ENCODE results near the gene EFEMP2. TPM values are rescaled to one million over a fixed set of nuclear protein-coding genes. Genes with fewer than 3 reads are reported as not detected.
A peak's percentile ranks its signal among the peaks of the same experiment; 100 is the strongest.

The EFEMP2 gene
- total and polyA plus RNA-seq, 10 of the 15 experiments (the other 5 are each of a cell fraction or from before 2014, with no cell fraction given), result 0.24 to 13.2 (median 1.3) TPM; not detected in 1

DNA sequence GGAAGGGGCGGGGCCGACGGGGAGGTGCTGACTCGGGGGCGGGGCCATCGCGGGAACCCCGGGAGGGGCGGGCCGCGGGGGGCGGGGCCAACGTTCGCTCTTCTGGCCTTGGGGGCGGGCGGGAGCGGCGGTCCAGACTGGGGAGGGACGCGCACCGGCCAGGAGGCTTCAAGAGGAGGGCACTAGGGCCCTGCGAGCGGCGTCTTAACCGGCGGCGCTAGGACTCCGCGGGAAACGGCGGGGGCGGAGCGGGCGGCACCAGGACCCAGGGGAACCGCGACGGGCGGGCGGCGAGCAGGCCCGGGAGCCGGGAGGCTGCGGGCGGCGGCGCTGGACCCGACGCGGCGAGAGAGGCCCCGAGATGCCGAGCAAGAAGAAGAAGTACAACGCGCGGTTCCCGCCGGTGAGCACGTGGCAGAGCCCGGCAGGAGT, 46.6 kb upstream of the EFEMP2 start, which contains the start of gene DRAP1 (continued):
- no peak for TF ChIP-seq MTA2 (IDR thresholded peaks at IDR 0.05; ENCODE audit: low read depth)
- TF ChIP-seq SREBF1 (IDR thresholded peaks at IDR 0.05; ENCODE audit: low read length), result no peak
- TF ChIP-seq, protein P1, sequence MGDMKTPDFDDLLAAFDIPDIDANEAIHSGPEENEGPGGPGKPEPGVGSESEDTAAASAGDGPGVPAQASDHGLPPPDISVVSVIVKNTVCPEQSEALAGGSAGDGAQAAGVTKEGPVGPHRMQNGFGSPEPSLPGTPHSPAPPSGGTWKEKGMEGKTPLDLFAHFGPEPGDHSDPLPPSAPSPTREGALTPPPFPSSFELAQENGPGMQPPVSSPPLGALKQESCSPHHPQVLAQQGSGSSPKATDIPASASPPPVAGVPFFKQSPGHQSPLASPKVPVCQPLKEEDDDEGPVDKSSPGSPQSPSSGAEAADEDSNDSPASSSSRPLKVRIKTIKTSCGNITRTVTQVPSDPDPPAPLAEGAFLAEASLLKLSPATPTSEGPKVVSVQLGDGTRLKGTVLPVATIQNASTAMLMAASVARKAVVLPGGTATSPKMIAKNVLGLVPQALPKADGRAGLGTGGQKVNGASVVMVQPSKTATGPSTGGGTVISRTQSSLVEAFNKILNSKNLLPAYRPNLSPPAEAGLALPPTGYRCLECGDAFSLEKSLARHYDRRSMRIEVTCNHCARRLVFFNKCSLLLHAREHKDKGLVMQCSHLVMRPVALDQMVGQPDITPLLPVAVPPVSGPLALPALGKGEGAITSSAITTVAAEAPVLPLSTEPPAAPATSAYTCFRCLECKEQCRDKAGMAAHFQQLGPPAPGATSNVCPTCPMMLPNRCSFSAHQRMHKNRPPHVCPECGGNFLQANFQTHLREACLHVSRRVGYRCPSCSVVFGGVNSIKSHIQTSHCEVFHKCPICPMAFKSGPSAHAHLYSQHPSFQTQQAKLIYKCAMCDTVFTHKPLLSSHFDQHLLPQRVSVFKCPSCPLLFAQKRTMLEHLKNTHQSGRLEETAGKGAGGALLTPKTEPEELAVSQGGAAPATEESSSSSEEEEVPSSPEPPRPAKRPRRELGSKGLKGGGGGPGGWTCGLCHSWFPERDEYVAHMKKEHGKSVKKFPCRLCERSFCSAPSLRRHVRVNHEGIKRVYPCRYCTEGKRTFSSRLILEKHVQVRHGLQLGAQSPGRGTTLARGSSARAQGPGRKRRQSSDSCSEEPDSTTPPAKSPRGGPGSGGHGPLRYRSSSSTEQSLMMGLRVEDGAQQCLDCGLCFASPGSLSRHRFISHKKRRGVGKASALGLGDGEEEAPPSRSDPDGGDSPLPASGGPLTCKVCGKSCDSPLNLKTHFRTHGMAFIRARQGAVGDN (IDR thresholded peaks at IDR 0.05), result peak; percentile 68
- TF ChIP-seq SRF (IDR thresholded peaks at IDR 0.05; ENCODE audit: low read depth in 2 of 2, low read length in 2 of 2), result peak; percentile 5 to 82; a peak in 1 of 4 replicates
- TF ChIP-seq FOXK2 (IDR thresholded peaks at IDR 0.05), result no peak
- TF ChIP-seq, protein P2, sequence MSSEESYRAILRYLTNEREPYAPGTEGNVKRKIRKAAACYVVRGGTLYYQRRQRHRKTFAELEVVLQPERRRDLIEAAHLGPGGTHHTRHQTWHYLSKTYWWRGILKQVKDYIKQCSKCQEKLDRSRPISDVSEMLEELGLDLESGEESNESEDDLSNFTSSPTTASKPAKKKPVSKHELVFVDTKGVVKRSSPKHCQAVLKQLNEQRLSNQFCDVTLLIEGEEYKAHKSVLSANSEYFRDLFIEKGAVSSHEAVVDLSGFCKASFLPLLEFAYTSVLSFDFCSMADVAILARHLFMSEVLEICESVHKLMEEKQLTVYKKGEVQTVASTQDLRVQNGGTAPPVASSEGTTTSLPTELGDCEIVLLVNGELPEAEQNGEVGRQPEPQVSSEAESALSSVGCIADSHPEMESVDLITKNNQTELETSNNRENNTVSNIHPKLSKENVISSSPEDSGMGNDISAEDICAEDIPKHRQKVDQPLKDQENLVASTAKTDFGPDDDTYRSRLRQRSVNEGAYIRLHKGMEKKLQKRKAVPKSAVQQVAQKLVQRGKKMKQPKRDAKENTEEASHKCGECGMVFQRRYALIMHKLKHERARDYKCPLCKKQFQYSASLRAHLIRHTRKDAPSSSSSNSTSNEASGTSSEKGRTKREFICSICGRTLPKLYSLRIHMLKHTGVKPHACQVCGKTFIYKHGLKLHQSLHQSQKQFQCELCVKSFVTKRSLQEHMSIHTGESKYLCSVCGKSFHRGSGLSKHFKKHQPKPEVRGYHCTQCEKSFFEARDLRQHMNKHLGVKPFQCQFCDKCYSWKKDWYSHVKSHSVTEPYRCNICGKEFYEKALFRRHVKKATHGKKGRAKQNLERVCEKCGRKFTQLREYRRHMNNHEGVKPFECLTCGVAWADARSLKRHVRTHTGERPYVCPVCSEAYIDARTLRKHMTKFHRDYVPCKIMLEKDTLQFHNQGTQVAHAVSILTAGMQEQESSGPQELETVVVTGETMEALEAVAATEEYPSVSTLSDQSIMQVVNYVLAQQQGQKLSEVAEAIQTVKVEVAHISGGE (CRISPR knock-in tag; IDR thresholded peaks at IDR 0.05), result no peak
- TF ChIP-seq PAX5 (IDR thresholded peaks at IDR 0.05; ENCODE audit: borderline replicate concordance, low read depth, low read length), result peak; percentile 61; the same call in 1 of the 2 replicates
- peak; percentile 77 for TF ChIP-seq NR2C1 (IDR thresholded peaks at IDR 0.05)
- TF ChIP-seq KDM1A (IDR thresholded peaks at IDR 0.05; ENCODE audit: borderline replicate concordance), result no peak
- TF ChIP-seq ASH2L (IDR thresholded peaks at IDR 0.05; ENCODE audit: borderline replicate concordance, low read depth), result peak; percentile 70; the same call in 1 of the 2 replicates
- TF ChIP-seq, protein P3, sequence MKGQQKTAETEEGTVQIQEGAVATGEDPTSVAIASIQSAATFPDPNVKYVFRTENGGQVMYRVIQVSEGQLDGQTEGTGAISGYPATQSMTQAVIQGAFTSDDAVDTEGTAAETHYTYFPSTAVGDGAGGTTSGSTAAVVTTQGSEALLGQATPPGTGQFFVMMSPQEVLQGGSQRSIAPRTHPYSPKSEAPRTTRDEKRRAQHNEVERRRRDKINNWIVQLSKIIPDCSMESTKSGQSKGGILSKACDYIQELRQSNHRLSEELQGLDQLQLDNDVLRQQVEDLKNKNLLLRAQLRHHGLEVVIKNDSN (IDR thresholded peaks at IDR 0.05; ENCODE audit: borderline replicate concordance, extremely low read length, insufficient read depth, low read depth, low read length), result no peak
- peak; percentile 74; the same call in 1 of the 2 replicates for TF ChIP-seq TCF3 (IDR thresholded peaks at IDR 0.05; ENCODE audit: borderline replicate concordance, insufficient read depth, low read depth, low read length)
- no peak for TF ChIP-seq ZNF622 (IDR thresholded peaks at IDR 0.05)
- TF ChIP-seq, protein P4, sequence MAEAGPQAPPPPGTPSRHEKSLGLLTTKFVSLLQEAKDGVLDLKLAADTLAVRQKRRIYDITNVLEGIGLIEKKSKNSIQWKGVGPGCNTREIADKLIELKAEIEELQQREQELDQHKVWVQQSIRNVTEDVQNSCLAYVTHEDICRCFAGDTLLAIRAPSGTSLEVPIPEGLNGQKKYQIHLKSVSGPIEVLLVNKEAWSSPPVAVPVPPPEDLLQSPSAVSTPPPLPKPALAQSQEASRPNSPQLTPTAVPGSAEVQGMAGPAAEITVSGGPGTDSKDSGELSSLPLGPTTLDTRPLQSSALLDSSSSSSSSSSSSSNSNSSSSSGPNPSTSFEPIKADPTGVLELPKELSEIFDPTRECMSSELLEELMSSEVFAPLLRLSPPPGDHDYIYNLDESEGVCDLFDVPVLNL (IDR thresholded peaks at IDR 0.05; ENCODE audit: low read depth, low read length), result peak; percentile 48; the same call in 1 of the 2 replicates
- TF ChIP-seq KLF5 (IDR thresholded peaks at IDR 0.05; ENCODE audit: partially characterized antibody), result peak; percentile 71
- TF ChIP-seq EGR1 (IDR thresholded peaks at IDR 0.05; ENCODE audit: borderline replicate concordance in 1 of 2, low read depth in 2 of 2, low read length in 2 of 2), result peak; percentile 87 to 100
- TF ChIP-seq, protein P5, sequence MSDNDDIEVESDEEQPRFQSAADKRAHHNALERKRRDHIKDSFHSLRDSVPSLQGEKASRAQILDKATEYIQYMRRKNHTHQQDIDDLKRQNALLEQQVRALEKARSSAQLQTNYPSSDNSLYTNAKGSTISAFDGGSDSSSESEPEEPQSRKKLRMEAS (IDR thresholded peaks at IDR 0.05; ENCODE audit: low read depth, low read length), result 0 out of 2 replicates have a peak, but pooled peaks have one; percentile 16

Data from GM12878 (cell line).